HG03135 (cell line): Measurements from ENCODE around the gene PCSK4.
"Not testable (repeated sequence)": the region's sequence is repeated elsewhere in the genome, so short reads cannot be mapped to it uniquely, and the experiment has no call there.

ENCODE experiments used
- ATAC-seq: cut with Tn5 transposase; IDR thresholded peaks from one replicate; pipeline ENCODE4 v1.9.1; 2021; ENCODE audit warnings: mild to moderate bottlenecking, moderate library complexity; ENCODE audit not compliant: unreplicated experiment

The PCSK4 gene

GRCh38 chr19:1522838-1523237 is 32.7 kb upstream of the PCSK4 start:
- ATAC-seq, result no peak

DNA sequence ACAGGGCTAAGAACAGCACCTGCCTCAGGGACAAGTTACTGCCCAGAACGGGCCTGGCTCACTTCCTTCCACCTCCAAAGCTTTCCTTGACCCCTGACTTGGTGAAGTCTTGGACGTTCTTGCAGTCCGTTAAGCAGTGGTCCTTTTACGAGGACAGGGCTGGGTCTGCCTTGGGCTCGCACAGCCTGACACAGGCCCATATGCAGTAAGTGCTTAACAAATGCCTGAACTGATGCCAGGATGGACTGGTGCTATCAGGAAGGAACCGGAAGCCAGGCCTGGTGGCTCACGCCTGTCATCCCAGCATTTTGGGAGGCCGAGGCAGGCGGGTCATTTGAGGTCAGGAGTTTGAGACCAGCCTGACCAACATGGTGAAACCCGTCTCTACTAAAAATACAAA is 31.9 kb upstream of the PCSK4 start:
- ATAC-seq, result no peak

GRCh38 chr19:1521636-1522035 is 31.5 kb upstream of the PCSK4 start:
- no peak for ATAC-seq

DNA sequence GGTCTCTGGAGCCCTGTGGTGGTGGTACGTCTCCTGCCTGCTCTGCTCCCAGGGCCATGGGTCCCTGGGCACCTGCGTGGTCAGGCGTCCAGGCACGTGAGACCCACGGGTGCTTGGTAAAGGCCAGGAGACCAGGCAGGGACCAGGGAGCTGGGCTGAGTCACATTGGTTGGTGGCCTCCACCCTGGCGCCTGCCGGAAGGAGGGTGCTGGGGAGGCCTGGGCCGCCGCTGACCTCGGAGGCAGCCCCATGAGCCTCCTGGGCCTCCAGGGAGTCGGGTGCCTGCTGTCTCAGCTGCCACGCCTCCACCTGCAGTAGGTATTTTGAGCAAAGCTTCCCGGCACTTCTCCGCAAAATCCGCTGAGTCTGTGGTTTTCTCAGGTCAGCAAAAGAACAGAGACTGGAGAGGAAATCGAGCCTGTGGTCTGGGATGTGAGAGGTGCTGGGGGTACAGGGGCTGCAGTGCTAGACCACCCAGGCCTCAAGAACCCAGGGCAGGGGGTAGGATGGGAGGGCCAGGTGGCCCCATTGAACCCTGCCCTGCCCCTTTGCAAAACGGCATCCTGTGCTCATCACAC is 30.1 kb upstream of the PCSK4 start:
- ATAC-seq, result no peak

GRCh38 chr19:1519802-1520201 is 29.7 kb upstream of the PCSK4 start:
- ATAC-seq, result not testable (repeated sequence)

- ATAC-seq, result no peak
Observed at GRCh38 chr19:1518471-1518870, 28.3 kb upstream of the PCSK4 start.

GRCh38 chr19:1516395-1516753 is 26.2 kb upstream of the PCSK4 start:
- no peak for ATAC-seq

DNA sequence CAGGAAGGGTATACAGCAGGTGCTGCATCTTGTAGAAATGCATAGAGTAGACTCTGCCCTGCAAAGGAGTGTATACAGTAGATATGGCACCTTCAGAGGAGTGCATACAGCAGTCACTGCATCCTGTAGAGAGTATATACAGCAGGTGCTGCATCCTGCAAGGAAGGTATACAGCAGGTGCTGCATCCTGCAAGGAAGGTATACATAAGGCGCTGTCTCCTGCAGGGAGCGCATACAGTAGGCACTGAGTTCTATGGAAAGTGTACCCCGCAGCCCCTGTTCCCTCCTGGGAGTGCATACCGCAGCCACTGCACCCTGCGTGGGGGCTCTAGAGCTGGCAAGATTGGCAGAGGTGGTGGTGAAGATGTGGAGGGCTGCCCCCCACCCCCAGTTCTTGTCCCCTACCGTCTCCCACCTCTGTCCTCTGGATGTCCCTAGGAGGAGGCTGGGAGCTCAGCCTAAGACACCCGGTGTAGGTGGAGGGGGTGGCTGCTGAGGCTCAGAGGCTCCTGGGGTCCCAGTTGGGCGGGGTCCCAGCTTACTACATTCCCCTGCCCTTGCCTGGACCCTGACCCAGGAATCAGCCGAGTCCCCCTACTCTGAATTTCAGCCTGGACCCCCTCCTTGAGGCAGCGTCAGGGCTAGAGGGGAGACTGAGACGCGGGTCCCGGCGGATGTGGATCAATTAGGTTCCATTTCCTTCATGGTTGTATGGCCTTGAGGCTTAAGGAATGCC is 25.0 kb upstream of the PCSK4 start:
- ATAC-seq, result no peak

DNA sequence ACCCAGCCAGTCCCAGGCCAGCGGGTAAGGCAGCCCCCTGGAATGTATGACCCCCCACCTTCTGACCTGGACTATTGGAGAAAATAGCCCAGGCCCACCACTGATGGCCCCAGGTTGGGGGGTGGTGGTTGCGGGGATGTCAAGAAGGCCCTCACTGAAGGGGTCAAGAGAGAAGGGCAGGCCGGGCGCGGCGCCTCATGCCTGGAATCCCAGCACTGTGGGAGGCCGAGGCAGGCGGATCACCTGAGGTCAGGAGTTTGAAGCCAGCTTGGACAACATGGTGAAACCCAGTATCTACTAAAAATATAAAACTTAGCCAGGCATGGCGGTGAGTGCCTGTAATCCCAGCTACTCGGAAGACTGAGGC is 24.1 kb upstream of the PCSK4 start:
- no peak for ATAC-seq

DNA sequence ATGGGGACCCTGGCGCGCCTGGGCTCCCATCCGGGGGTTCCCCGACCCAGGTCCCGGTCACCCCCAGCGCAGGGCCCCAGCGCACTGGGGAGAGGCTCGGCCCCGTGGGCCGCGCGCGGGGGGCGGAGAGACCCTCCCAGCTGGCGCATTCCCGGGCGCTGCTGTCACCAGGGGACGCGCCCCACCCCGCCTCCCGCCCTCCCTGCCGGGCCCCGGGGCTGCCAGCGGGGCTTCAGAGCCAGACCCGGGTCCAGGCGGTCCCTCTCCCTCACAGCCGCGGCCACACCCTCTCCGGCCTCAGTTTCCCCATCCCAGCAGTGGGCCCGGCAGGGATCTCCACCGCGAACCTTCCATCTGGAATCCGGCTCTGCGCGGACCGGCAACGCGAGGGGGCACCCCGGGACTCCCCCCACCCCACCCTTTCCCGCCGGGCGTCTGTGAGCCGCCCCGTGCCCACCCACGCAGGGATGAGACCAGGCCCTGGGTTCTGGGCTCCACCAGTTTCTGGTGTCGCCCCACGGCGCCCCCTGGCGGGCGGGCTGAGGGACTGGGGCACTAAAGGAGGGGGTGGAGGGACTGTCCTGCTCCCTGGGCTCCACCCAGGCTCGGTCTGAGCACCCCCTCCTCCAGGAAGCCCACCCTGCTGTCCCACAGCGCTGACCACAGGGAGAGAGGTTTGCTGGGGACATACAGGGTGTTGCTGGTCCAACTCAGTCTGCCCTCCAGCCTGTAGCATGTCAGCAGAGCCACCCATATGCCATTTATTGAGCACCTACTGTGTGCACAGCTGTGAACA is 23.5 kb upstream of the PCSK4 start:
- no peak for ATAC-seq

DNA sequence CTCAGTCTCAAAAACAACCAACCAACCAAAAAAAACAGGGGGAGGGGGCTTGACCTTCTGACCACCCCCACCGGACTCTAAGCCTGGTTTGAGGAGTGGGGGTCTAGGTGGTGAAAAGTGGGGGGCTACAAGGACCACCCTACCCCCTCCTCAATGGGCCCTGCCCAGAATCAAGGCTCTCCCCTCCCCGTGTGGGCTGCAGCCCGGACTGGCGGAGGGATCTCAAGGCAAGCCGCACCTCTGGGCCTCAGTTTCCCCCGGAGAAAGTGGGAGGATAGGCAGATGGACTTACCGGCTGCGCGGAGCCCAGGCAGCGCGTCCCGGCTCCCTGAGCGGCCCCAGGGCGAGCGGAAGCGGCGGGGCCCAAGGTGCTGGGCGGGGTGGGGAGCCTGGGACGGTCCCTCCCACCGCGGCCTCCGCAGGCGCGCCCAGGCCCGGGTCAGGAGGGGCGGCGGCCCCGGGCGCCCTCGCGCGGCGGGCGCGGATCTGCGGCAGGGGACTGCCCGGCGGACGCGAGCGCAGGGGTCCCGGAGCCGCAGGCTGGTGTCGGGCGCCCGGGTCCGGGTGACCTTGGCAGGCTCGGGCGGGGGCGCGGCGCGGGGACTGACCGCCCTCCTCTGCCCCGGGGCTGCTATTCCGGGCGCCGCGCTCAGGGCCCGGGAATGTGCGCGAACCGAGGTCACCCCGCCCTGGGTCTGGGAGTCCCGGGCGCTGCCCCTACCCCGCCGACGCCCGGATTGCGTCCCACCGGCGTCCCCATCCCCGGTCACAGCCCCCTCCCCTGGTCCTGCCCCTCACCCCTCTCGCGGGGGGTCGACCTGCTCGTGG is 22.7 kb upstream of the PCSK4 start, which contains the start of gene ADAMTSL5:
Gene ADAMTSL5 (minus strand): TSS at position 349 of the 828 bp plus-strand sequence. CDS start 2,076 bp downstream, outside the sequence.
- ATAC-seq, result no peak

DNA sequence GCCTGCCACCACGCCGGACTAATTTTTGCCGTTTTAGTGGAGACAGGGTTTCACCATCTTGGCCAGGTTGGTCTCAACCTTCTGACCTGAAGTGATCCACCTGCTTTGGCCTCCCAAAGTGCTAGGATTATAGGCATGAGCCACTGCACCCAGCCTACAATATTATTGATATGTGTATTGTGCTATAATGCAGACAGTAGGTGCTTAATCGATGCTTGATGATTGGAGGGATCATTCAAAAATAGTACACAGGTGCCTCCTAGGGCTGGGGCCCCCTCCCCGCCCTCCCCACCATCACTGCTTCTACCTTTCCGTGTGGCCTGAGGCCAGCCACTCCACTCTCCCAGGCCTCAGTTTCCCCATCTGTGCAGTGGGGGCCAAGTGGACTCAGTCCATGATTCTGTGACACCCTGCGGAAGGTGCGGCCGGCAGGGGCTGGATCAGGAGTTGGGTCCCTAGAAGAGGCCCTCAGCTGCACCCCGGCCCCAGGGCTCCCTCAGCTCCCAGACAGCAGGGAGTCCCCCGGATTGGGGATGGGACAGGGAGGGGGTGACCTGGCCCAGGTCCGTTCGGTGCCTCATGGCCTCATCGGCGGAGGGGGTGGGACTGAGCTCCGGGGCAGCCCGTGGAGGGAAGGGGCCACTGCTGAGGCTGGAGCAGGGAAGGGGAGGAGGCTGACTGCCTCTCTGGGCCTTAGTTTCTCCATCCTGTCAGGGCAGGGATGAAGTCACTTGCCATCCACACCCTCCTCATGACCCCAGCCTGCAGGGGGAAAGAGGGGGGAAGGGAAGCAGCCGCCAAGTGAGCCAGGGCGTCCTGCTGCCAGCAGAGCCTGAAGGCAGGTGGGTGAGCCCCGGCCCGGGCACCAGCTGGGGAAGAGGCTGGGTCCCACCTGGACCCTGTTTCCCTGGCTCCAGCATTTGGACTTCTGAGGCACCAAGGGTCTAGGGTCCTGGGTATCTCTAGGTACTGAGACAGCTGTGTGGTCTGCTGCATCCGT is 21.5 kb upstream of the PCSK4 start:
- ATAC-seq, result no peak

GRCh38 chr19:1510807-1511206 is 20.7 kb upstream of the PCSK4 start:
- no peak for ATAC-seq

DNA sequence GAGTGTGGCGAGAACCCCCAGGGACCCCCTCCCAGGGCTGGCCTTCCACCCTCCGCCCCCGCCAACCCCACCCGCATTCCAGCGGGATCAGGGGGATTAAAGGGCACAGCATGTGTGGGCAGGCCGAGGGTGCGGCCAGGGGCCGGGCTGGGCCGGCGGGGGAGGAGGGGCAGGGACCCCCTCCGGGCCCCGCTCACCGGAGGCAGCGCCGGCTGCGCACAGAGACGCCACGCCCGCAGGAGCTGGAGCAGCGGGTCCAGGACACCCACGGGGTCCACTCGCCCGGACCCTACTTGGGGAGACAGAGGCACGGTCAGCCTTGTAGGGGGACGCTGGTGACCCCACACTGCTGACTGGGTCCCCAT is 20.3 kb upstream of the PCSK4 start:
- no peak for ATAC-seq

- ATAC-seq, result no peak
Observed at GRCh38 chr19:1509602-1510441, 19.7 kb upstream of the PCSK4 start.

- ATAC-seq, result no peak
Observed at GRCh38 chr19:1508507-1508856, 18.3 kb upstream of the PCSK4 start.

- no peak for ATAC-seq
Observed at GRCh38 chr19:1507763-1508506, 17.8 kb upstream of the PCSK4 start.

GRCh38 chr19:1507192-1507660 is 17.1 kb upstream of the PCSK4 start:
- ATAC-seq, result no peak
